Thoracic aorta (tissue), 2 donors: Measurements from ENCODE around the gene DNAH7. TPM values are rescaled to one million over a fixed set of nuclear protein-coding genes. Genes with fewer than 3 reads are reported as not detected.

Source experiments
- ATAC-seq: fragments of 150-250 bp; one replicate; pipeline ENCODE4 v1.8.0; 2017; ENCODE audit warnings: low read depth; ENCODE audit not compliant: insufficient number of reproducible peaks, low FRiP score
- DNase-seq: peaks from one replicate; pipeline ENCODE4 v3.0.0-alpha.2; 2020; ENCODE audit warnings: low spot score
- H3K27ac ChIP-seq, 2 donors: fragments of 200-600 bp; sonication (generic); 1 replicate in 1 of 2; 2 replicates in 1 of 2; pipeline ENCODE4 v1.5.1; 2016; ENCODE audit warnings: mild to moderate bottlenecking in 2 of 2, moderate library complexity in 2 of 2
- H3K27me3 ChIP-seq: fragments of 200-600 bp; sonication (generic); replicated peaks from 2 replicates; pipeline ENCODE4 v1.6.0; 2016; ENCODE audit warnings: mild to moderate bottlenecking; ENCODE audit not compliant: insufficient read depth
- H3K36me3 ChIP-seq: fragments of 200-600 bp; sonication (generic); one replicate; pipeline ENCODE4 v1.5.1; 2016
- H3K4me1 ChIP-seq, 2 donors: fragments of 200-600 bp; sonication (generic); 1 replicate in 1 of 2; 2 replicates in 1 of 2; pipeline versions ENCODE4 v1.5.1 to v1.6.0; 2016; ENCODE audit warnings: low read depth in 2 of 2, mild to moderate bottlenecking in 1 of 2; ENCODE audit not compliant: control insufficient read depth in 1 of 2
- H3K4me3 ChIP-seq: fragments of 200-600 bp; sonication (generic); 2 replicates; pipeline ENCODE4 v1.5.1; 2016; ENCODE audit warnings: mild to moderate bottlenecking
- H3K9me3 ChIP-seq: fragments of 200-600 bp; sonication (generic); 2 replicates; pipeline ENCODE4 v1.5.1; 2016
- total RNA-seq, 2 donors: library from RNA; depleted of rRNA; stranded (reverse); fragments of >200 nt; gene quantifications; one replicate each; pipeline versions ENCODE4 v1.1.0 to v1.2.3, GENCODE V29; 2016
- TF ChIP-seq, protein P1 (sequence below): fragments of 200-600 bp; sonication (generic); IDR thresholded peaks from one replicate; pipeline ENCODE4 v1.5.1; 2019; ENCODE audit warnings: antibody characterized with exemption

The DNAH7 gene
- total RNA-seq, 2 donors from 2014 or later = 0.68 to 2.0 TPM

DNA sequence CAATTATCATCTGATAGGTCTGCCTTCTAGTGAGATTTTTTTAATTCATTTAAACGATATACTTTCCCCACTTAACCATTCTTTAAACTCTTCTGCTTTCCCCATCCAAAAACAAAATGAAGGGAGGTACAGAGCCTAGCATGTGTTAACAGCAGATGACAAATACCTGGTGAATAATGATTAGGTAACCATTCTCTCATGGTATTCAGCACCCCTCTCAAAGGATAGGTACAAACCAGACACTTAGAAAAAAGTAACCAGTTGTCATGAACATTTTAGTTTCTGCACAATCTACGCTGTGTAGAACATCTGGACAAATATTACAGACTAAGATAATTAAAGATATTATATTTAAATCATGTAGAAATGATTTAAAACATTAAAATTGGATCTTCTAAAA, 56.3 kb downstream of the DNAH7 start:
- Histone ChIP-seq H3K4me1 (no peaks in the 10 kb centered on the region), H3K9me3 (no peaks in the 10 kb centered on the region), H3K4me3 (no peak overlapping the region), H3K27me3 (no peaks in the 10 kb centered on the region), H3K27ac (no peak overlapping the region), H3K36me3 (no peaks in the 10 kb centered on the region)
- TF ChIP-seq, protein P1, sequence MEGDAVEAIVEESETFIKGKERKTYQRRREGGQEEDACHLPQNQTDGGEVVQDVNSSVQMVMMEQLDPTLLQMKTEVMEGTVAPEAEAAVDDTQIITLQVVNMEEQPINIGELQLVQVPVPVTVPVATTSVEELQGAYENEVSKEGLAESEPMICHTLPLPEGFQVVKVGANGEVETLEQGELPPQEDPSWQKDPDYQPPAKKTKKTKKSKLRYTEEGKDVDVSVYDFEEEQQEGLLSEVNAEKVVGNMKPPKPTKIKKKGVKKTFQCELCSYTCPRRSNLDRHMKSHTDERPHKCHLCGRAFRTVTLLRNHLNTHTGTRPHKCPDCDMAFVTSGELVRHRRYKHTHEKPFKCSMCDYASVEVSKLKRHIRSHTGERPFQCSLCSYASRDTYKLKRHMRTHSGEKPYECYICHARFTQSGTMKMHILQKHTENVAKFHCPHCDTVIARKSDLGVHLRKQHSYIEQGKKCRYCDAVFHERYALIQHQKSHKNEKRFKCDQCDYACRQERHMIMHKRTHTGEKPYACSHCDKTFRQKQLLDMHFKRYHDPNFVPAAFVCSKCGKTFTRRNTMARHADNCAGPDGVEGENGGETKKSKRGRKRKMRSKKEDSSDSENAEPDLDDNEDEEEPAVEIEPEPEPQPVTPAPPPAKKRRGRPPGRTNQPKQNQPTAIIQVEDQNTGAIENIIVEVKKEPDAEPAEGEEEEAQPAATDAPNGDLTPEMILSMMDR = no peak
- no peak for DNase-seq
- no peak for ATAC-seq

DNA sequence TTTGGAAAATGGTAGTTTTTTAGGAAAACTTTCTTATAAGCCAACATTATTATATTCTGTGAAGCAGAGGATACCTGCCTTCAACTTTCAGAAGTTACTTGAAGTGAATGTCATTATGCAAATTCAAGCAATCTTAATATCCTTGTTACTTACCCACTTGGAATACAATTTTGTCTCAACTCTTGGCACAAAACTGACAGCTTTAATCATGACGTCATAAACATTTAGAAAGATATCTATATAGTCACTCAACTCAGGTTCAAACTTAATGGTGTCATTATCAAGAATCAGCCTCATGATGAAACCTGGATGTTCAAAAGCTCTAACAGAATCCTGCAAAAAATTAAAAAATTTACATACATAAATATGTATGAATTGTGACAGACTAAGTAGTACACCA, 68.1 kb downstream of the DNAH7 start:
- no peaks in the 10 kb centered on the region for H3K36me3 ChIP-seq
- no peaks in the 10 kb centered on the region for H3K27me3 ChIP-seq
- ATAC-seq (no peak), DNase-seq (no peak)
- TF ChIP-seq, protein P1 = no peak
- H3K27ac ChIP-seq = no peak overlapping the region
- no peak overlapping the region for H3K4me3 ChIP-seq
- H3K9me3 ChIP-seq = no peaks in the 10 kb centered on the region
- H3K4me1 ChIP-seq = no peaks in the 10 kb centered on the region

GRCh38 chr2:195998070-195998469, 70.6 kb downstream of the DNAH7 start:
- no peak for DNase-seq
- H3K36me3 ChIP-seq = no peaks in the 10 kb centered on the region
- TF ChIP-seq, protein P1 = no peak
- no peak for ATAC-seq
- H3K27me3 ChIP-seq = no peaks in the 10 kb centered on the region
- no peaks in the 10 kb centered on the region for H3K9me3 ChIP-seq
- no peak overlapping the region for H3K4me3 ChIP-seq
- H3K4me1 ChIP-seq = no peaks in the 10 kb centered on the region
- H3K27ac ChIP-seq = no peak overlapping the region

DNA sequence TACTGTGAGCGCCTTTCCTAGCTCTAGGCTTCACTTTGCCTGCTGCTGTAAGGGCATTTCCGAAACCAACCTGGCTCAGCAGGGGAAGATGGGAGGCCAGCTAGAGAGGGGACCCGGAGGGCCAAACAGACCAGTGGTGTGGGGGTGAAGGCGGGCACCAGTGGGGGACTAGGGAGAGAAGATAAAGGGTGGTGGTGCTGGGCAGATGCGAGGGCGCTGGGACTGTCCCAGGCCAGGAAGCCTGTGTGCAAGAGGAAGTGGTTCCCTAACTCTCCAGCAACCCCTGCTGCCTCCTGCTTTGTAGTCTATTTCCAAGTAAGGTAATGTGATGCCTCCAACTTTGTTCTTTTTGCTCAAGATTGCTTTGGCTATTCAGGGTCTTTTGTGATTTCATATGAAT, 73.1 kb downstream of the DNAH7 start:
- Histone ChIP-seq H3K27me3 (no peaks in the 10 kb centered on the region), H3K4me1 (no peaks in the 10 kb centered on the region), H3K4me3 (no peak overlapping the region), H3K9me3 (no peaks in the 10 kb centered on the region), H3K27ac (no peak overlapping the region), H3K36me3 (no peaks in the 10 kb centered on the region)
- TF ChIP-seq, protein P1 = no peak
- DNase-seq (no peak), ATAC-seq (no peak)

GRCh38 chr2:195993623-195994022, 75.0 kb downstream of the DNAH7 start:
- Histone ChIP-seq H3K27me3 (no peaks in the 10 kb centered on the region), H3K4me3 (no peak overlapping the region), H3K9me3 (no peaks in the 10 kb centered on the region), H3K36me3 (no peaks in the 10 kb centered on the region), H3K27ac (no peak overlapping the region), H3K4me1 (no peaks in the 10 kb centered on the region)
- DNase-seq (no peak), ATAC-seq (no peak)
- TF ChIP-seq, protein P1 = no peak
